ENCODE results near the gene STARD9.
"Not testable (repeated sequence)": the region's sequence is repeated elsewhere in the genome, so short reads cannot be mapped to it uniquely, and the experiment has no call there.

STARD9 gene

DNA sequence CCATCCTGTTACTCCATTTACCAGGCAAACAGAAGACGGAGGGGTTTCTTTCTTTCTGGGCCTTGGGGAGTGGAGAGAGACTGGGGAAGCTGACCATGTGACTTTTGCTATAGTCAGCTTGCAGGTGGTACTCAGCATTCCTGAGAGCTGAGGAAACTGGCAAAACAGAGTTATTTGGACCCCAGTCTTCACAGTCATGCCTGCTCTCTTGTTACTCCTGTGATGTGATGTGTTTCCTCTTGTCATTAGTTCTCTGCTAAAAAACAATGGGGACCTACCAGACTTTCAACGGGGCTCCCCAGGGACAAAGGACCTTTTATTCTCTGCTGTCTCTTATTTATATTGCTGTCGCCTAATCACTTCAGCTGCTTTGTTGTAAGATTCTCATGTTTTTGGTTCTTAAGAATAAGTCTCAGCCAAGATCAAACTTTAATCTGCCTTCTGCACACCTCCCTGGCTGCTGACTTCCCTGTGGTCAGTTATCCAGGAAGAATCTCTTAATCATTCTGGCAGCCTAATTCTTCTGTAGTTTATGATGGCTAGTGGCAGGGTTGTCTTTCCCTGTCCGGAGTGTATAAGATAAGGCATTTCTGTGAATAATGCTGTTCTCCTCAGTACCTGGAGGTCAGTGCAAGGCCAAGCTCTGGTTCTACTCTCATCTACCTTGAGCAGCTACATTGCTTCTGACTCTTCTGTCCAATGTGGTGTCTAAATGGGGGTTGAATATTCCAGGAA lies 8.8 kb downstream of the STARD9 start:
- DNase-seq (ENCODE audit: extremely low spot score, insufficient read length, low read depth) (no peak), FAIRE-seq (no peak)

DNA sequence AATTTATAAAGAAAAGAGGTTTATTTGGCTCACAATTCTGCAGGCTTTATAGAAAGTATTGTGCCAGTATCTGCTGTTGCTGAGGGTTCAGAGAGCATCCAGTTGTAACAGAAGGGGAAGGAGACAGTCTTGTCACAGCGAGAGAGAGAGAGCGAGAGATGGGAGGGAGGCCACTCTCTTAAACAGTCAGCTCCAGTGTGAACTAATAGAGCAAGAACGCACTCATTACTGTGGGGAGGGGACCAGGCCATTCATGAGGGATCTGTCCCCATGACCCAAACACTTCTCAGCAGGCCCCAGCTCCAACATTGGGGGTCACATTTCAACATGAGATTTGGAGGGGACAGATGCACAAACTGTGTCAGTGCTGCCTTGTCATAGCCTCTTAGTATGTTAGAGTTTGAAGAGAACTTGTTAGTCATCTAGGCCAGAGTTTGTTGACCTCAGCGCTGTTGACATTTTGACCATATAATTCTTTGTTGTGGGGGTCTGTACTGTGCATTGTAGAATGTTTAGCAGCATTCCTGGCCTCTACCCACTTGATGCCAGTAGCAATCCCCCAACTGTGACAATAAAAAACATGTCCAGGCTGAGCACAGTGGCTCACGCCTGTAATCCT lies 15.3 kb downstream of the STARD9 start:
- no peak for DNase-seq (ENCODE audit: extremely low spot score, insufficient read length, low read depth)
- no peak for FAIRE-seq

DNA sequence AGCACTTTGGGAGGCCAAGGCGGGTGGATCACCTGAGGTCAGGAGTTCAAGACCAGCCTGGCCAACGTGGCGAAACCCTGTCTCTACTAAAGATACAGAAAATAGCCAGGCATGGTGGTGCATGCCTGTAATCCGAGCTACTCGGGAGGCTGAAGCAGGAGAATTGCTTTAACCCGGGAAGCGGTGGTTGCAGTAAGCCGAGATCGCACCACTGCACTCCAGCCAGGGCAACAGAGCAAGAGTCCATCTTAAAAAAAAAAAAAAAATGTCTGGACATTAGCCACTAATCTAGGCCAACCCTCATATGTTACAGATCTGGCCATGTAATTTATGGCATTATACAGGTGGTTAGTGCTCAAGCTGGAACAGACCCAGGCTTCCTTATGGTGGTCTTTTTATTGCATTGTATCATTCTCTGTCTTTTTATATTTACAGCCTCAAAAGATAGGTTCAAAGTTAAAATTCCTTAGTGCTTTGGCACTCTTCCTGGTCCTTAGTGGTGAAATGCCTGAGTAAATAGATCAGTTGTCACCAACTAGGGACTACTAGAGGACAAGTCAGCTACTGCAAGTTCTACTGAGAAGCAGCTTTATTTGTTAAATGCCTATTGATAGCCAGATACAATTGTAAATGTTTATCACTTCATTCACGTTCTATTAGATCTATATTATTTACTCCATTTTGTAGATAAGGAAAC lies 16.0 kb downstream of the STARD9 start:
- DNase-seq (ENCODE audit: extremely low spot score, insufficient read length, low read depth) (no peak), FAIRE-seq (peak; percentile 36)

DNA sequence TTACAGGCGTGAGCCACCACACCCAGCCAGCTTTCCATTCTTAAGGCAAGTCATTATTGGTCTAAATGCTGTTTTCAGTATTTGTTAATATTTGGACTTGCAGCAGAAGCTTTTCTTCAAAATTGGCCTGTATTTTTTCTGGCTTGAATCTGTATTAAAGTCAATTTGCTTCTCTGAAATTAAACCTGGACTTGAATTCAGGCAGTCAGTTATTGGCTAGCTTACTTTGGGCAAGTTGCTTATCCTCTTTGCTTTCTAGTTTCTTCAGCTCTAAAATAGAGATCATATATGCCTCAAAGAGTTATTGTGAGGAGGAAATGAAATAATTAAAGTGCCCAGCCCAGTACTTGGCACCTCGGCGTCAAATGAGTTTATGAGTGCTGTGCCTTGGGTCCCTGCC lies 17.3 kb downstream of the STARD9 start:
- no peak for FAIRE-seq

DNA sequence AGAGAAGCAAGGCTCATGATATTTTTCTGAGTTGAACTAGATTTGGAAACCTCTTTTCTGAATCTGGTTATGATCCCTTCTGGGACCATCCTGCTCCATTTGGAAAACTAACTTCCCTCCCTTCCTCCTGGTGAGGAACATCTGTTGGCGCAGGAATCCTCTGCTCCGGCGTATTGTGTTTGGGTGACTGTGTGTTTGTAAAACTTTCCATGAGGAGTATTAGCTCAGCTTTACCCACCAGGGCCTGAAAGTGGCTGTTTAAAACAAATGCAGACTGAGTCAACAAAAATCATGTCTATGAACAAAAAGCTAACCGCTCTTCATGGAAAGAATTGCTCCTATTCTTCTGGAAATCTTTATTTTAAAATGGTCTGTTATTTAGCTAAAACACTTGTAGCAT lies 17.7 kb downstream of the STARD9 start:
- DNase-seq (ENCODE audit: extremely low spot score, insufficient read length, low read depth) (no peak), FAIRE-seq (no peak)

More for the DNA sequence above, 17.3 kb downstream of the STARD9 start:
- DNase-seq (ENCODE audit: extremely low spot score, insufficient read length, low read depth), result no peak

DNA sequence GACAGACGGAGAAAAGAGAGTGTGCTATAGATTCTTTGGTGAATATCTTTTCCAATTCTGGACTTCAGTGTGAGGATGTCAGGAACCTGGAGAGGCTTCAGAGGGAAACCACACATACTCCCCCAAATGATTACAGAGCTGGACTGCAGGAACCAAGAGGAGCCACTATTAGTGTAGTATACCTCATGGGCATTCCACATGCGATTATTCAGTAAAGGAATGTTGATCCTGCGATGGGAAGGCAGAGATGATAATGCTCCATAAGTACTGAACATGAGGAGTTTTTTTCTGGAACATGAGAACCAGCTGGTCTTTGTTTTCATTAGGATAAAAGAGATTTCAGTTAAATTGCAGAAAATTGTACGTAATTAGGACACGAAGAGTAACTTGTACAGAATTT lies 18.7 kb downstream of the STARD9 start:
- no peak for DNase-seq (ENCODE audit: extremely low spot score, insufficient read length, low read depth)
- FAIRE-seq, result no peak

DNA sequence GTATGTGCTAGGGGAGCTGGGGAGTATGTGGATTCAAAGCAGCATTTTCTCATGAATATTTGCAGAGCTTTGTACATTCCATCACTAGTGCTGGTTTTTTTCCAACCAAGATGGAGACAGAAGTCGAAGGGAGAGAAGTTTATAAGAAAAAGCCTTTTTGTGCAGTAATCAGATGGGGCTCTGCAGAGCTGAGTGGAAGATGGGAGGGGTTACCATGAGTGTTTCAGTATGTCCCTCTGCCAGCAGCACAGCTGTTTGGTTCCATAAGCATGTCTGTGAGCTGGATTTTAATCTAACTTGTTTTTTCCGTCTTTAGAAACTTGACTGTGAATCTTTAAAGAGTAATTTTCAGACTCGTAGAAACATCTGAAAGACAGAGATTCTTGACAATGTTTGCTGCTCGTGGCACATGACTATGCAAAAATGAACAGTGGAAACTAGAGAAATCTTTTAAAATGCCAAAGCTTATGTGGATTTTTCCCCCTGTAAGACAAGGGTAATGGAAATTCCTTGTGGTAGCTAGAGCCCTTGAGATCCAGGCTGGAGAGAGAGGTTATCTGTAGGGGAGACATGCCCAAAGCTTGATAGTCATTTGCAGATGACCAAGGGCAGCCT lies 20.3 kb downstream of the STARD9 start:
- DNase-seq (ENCODE audit: extremely low spot score, insufficient read length, low read depth), result no peak
- no peak for FAIRE-seq

DNA sequence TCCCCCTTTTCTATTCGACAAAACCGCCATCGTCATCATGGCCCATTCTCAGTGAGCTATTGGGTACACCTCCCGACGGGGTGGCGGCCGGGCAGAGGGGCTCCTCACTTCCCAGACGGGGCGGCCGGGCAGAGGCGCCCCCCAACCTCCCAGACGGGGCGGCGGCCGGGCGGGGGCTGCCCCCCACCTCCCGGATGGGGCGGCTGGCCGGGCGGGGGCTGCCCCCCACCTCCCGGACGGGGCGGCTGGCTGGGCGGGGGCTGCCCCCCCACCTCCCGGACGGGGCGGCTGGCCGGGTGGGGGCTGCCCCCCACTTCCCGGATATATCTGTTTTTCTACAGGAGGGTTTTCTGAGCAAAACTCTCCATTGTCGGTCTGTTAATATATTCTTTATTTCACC lies 25.9 kb downstream of the STARD9 start:
- not testable (repeated sequence) for FAIRE-seq; DNase-seq (ENCODE audit: extremely low spot score, insufficient read length, low read depth)

DNA sequence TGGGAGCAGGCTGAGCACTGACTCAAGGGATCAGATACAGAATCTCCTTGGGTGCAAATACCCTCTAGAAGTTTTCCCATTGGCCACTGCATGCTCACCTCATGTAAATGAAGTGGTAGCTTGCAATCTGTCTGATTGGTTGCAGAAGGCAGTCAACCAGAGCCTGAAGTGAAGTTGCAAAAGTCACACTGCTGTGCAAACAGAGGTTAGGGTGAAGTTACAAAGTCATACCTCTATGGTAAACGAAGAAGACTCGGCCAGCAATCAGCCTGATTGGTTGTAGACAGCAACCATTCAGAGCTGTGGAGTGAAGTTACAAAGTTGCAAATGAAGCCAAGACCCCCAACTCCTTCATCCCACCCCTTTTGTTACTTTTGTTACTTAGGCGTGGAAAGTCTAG lies 27.1 kb downstream of the STARD9 start:
- FAIRE-seq (no peak), DNase-seq (ENCODE audit: extremely low spot score, insufficient read length, low read depth) (no peak)

DNA sequence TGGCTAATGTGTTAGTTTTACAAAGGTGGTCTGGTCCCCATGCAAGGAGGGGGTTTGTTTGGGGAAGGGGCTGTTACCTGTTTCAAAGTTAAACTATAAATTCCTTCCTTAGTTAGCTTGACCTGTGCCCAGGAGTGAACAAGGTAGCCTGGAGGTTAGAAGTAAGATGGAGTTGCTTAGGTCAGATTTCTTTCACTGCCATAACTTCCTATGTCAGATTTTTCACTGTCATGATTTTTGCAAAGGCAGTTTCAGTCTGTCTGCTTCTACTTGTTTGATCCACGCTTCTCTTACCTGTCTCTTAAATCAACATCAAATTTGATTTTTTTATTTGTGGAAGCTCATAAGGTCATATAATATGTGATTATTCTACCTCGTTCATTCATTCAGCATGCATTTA lies 28.6 kb downstream of the STARD9 start:
- FAIRE-seq, result no peak
- no peak for DNase-seq (ENCODE audit: extremely low spot score, insufficient read length, low read depth)

DNA sequence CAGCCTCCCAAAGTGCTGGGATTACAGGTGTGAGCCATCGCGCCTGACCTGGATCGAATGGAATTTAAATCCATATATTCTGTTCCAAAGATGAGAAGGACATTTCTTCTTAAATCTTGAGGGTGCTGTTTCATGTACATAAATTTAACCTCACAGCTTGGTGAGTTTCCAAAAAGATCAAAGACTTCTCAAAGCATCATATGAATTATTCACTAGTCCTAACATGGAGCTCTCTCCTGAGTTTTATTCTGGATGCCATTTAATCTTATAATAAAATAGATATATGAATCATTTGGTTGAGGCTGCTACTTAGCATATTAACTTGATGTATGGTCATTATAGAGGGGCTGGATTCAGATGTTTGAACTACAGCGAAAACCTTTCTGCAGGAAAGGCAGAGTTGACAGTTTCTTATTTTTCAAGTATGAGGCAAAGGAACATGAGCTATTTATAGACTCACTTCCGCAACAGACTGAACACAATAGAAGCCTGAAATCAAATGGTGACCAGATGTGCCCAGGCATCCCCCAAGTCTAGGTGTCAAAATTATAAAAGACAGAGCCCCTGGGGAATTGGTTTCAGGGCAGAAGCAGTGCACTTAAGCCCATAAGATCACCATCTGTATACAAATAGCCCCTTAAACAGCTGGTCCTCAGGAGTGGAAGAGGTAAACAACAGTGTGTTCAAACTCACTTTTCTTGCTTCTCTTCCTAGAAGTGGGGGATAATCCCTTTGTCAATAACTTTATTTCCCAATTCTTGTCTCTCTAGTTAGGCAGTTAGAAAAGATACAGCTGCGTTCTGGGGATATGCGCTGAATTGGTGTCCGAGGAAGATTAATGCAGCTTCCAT lies 29.7 kb downstream of the STARD9 start:
- no peak for DNase-seq (ENCODE audit: extremely low spot score, insufficient read length, low read depth)
- FAIRE-seq, result peak; percentile 78

DNA sequence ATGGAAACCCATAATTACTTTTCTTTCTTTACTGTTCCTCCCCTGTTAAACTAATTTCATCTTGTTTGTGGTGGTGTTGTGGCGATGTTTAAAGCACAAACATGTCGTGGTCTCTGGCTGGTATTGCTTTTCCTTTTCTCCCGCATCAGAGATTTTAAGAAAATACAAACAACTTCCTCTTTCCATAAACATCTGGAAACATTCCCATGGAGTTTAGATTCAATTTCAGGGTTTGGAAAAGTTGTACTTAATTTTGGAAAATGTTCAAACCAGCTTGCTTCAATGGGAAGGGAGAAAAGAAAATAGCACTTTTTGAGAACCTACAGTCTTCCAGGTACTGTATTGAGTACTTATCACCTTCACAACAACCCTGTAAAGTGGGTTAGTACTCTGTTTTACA lies 30.4 kb downstream of the STARD9 start:
- DNase-seq (ENCODE audit: extremely low spot score, insufficient read length, low read depth) (no peak), FAIRE-seq (peak; percentile 51)

DNA sequence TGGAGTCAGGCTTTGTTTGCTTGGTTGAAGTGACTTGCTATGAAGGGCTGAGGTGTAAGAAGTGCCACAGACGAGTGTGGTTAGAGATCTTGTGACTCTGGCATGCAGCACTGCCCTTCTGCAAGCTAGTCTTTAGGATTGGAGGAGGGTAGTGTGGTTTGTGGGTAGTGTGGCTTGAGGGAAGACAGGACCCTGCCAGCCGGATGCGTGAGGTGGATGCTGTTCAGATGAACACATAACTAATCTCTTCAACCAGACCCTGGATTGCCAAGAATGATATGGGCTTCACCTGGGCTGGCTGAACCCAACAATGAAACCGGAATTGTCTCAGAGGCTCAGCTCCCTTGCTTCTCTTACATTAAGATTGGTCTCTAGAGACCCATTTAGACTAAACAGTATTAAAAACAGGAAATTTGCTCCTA lies 32.7 kb downstream of the STARD9 start:
- no peak for DNase-seq (ENCODE audit: extremely low spot score, insufficient read length, low read depth)
- FAIRE-seq, result peak; percentile 86

DNA sequence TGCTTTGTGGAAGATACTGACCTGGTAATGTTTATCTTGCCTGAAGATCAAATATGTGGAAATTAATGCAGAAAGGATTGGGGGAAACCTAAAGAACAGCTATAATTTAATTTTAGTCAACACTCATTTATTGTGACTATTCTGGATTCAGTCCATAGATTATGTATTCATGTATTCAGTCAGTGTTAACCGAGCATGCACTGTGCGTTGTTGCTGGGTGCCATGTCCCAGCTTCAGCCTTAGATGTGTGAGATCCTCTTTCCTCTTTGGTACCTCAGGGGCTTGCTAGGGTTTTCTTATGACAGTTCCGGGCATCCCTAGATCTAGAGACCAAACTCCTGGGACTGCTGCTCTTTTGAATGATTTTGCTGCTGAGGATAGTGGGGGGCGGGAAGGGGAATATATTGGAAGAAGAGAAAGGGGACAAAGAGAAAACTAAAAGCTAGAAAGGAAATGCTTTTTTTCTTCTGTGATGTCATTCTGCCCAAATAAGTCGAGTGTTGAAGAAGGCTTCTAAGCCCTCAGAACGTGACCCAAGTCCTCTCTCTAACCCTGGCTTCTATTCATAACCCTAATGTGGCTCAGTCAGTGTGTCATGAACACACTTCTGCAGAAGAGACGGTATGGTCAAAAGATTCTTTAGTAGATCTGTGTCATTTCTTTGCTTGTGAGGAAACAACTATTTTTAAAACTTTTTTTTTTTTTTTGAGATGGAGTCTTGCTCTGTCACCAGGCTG lies 33.5 kb downstream of the STARD9 start:
- DNase-seq (ENCODE audit: extremely low spot score, insufficient read length, low read depth) (no peak), FAIRE-seq (peak; percentile 59)

DNA sequence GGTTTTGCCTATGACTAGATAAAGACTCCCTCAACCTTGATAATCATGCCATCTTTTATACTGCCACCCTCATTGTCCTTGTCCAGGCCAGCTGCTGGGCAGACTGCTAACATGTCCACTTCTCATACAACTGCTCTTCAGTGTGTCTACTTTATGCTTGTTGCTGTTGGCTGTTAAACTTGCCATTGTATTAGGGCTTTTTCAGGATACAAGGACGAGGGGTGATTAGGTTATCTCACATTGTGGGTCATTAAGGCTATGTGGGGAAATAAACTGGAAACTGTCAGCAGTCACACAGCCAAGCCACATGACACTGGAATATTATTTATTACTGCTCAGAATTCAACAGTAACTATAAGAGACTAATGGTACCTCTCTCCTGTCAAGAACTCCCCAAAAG lies 36.1 kb downstream of the STARD9 start:
- FAIRE-seq, result no peak
- DNase-seq (ENCODE audit: extremely low spot score, insufficient read length, low read depth), result no peak

DNA sequence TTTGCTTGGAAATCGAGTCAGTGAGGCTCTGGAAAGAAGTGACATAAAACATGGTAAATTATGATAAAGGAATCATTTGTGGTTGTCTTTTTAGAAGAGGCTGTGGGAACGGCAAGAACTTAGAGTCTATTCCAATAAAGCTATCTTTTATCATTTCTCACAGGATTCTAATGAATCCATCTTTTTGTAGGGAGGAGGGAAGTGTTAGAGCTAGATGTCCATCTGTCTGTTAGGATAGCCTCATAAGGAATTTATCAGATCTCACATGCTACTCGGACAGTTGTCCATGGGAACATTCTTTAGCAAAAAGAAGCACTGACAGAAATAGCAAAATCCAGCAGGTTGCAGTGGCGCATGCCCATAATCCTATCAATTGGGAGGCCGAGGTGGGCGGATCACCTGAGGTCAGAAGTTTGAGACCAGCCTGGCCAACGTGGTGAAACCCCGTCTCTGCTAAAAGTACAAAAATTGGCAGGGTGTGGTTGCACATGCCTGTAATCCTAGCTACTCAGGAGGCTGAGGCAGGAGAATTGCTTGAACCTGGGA lies 37.0 kb downstream of the STARD9 start:
- no peak for DNase-seq (ENCODE audit: extremely low spot score, insufficient read length, low read depth)
- FAIRE-seq, result no peak

DNA sequence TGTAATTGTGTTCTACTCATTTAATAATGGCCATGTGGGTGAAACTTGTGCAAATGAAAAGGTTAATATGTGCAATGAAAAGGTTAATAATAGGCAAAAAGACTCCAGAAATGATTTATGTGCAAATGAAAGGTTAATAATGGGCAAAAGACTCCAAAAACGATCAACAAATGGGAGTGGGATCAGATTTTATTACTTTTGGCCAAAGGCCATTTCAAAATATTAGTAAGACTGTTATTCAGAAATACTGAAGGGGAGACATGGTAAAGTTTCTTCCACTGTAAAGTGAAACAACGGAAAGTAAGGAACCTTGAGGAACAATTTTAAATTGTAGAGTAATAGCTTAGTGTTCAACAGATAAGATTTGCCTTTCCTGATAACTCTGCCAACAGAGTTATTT lies 40.7 kb downstream of the STARD9 start:
- FAIRE-seq (no peak), DNase-seq (ENCODE audit: extremely low spot score, insufficient read length, low read depth) (no peak)

DNA sequence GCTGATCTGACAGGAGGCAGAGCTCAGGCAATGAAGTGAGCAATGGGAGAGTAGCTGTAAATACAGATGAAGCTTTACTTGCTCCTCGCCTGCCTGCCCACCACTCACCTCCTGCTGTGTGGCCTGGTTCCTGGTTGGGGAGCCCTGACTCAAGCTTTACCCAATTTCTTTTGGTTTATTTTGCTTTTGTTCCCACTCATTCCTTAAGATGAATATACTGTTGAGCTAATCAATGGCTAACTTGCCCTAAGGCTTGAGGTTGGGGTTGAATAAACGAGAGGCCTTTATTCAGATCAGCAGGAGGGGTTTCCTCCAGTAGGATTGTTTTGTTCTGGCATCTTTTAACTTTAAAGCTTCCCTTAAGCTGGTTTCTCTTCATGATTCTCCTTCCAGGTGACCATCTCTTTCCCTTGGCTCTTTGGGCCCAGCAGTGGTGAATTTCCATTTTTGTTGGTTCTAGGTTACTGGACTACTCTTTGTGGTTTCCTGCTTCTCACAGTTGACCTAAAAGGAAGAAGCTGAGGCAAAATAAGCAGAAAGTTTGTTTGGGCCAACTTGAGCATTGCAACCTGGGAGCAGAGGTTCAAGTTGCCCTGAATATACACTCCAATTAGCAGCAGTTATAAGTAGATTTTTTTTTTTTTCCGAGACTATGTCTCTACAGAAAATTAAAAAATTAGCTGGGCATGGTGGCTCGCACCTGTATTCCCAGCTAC lies 44.4 kb downstream of the STARD9 start:
- DNase-seq (ENCODE audit: extremely low spot score, insufficient read length, low read depth), result no peak
- peak; percentile 44 for FAIRE-seq
